PC-9 (cell line): Measurements from ENCODE around the gene SCO1. TPM values are rescaled to one million over a fixed set of nuclear protein-coding genes. Genes with fewer than 3 reads are reported as not detected.

Experiments
- BruUV-seq: library from RNA; stranded (reverse); fragments of 400-500 nt; replicated peaks from 2 replicates; lab custom pipeline; 2021; lab: Mats Ljungman, UMichigan
- CTCF ChIA-PET: fragments of 300-600 bp; sonication (Branson Sonifier 250); formaldehyde crosslinking; loops from one replicate; lab custom pipeline; 2022; ENCODE audit warnings: antibody characterized with exemption; lab: Charles Lee
- POLR2A ChIA-PET: fragments of 300-600 bp; sonication (Branson Sonifier 250); formaldehyde crosslinking; loops from one replicate; lab custom pipeline; 2022; ENCODE audit warnings: antibody characterized with exemption; ENCODE audit not compliant: unreplicated experiment; lab: Charles Lee
- DNase-seq, 2 experiments: peaks; one replicate each; pipeline versions ENCODE4 v3.0.0 to v3.0.0-alpha.2; 2015 to 2022; ENCODE audit warnings: mixed read lengths in 1 of 2
- H2AFZ ChIP-seq: fragments of 200-600 bp; sonication (generic); 2 replicates; pipeline ENCODE4 v1.8.1; 2017; ENCODE audit warnings: antibody characterized with exemption
- H3F3A ChIP-seq: fragments of 200-600 bp; sonication (generic); 2 replicates; pipeline ENCODE4 v1.8.1; 2017; ENCODE audit warnings: antibody characterized with exemption, mild to moderate bottlenecking, low read depth; ENCODE audit not compliant: insufficient read depth
- H3K27ac ChIP-seq: fragments of 200-600 bp; sonication (generic); 2 replicates; pipeline ENCODE4 v1.6.1; 2016; ENCODE audit warnings: mixed run types
- H3K27me3 ChIP-seq: fragments of 200-600 bp; sonication (generic); 2 replicates; pipeline ENCODE4 v1.6.1; 2016; ENCODE audit warnings: low read depth, mixed run types; ENCODE audit not compliant: insufficient read depth
- H3K36me3 ChIP-seq: fragments of 200-600 bp; sonication (generic); 2 replicates; pipeline ENCODE4 v1.6.1; 2016; ENCODE audit warnings: low read depth, mixed run types
- H3K4me1 ChIP-seq: fragments of 200-600 bp; sonication (generic); replicated peaks from 2 replicates; pipeline ENCODE4 v1.6.1; 2016; ENCODE audit warnings: mixed run types; ENCODE audit not compliant: insufficient read depth
- H3K4me2 ChIP-seq: fragments of 200-600 bp; sonication (generic); 2 replicates; pipeline ENCODE4 v1.6.1; 2017; ENCODE audit warnings: mixed run types
- H3K4me3 ChIP-seq: fragments of 200-600 bp; sonication (generic); 2 replicates; pipeline ENCODE4 v1.6.1; 2016; ENCODE audit warnings: mixed run types
- H3K79me2 ChIP-seq: fragments of 200-600 bp; sonication (generic); 2 replicates; pipeline ENCODE4 v1.6.1; 2017; ENCODE audit warnings: low read depth, mixed run types
- H3K9me2 ChIP-seq: fragments of 200-600 bp; sonication (generic); 2 replicates; pipeline ENCODE4 v1.8.1; 2017; ENCODE audit warnings: mild to moderate bottlenecking; ENCODE audit not compliant: insufficient read depth
- H3K9me3 ChIP-seq: fragments of 200-600 bp; sonication (generic); 2 replicates; pipeline ENCODE4 v1.8.1; 2016; ENCODE audit warnings: low read depth; ENCODE audit not compliant: insufficient read depth
- H4K20me1 ChIP-seq: fragments of 200-600 bp; sonication (generic); 2 replicates; pipeline ENCODE4 v1.8.1; 2017; ENCODE audit not compliant: insufficient read depth
- EZH2 ChIP-seq: fragments of 200-600 bp; sonication (generic); IDR thresholded peaks from 2 replicates; pipeline ENCODE4 v1.8.0; 2017; ENCODE audit warnings: antibody characterized with exemption, low read depth
- intact Hi-C: fragments of 100-400 bp; cut with micrococcal nuclease; formaldehyde crosslinking; loops from one replicate; pipeline ENCODE4 v1.10.0; 2022; ENCODE audit not compliant: unreplicated experiment
- total RNA-seq: library from RNA; stranded (reverse); gene quantifications from 2 replicates; pipeline ENCODE4 v1.2.3, GENCODE V29; 2021
- TF ChIP-seq, protein P1 (sequence below): fragments of 200-600 bp; sonication (generic); conservative IDR thresholded peaks from 2 replicates; pipeline ENCODE4 v1.6.1; 2017; ENCODE audit warnings: mixed run types, antibody characterized with exemption, mild to moderate bottlenecking, moderate library complexity

SCO1 gene
- total RNA-seq, 1 experiment from 2014 or later = 39.6 TPM

DNA sequence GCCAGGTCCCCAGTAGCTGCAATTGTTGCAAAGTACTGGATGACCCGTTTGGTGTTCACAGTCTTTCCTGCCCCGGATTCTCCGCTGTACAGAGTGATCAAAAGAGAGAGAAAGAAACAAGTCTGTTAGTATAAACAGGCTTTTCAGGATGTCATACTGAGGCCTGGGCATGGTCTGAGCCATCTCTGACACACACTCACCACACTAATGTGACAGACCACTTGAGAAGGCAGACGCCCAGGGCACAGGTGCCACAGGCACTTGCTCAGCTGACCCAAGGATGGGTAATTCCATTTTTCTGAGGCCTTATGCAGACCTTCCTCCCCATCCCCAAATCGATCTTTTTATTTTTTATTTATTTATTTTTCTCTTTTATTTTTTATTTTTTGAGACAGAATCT lies 47.7 kb downstream of the SCO1 start:
- Histone ChIP-seq H3K36me3 (no peaks in the 10 kb centered on the region), H3K4me1 (no peaks in the 10 kb centered on the region), H3K9me3 (no peaks in the 10 kb centered on the region), H3K4me3 (no peak overlapping the region), H3K27ac (no peak overlapping the region), H4K20me1 (no peaks in the 10 kb centered on the region), H3K4me2 (no peak overlapping the region), H3F3A (no peaks in the 10 kb centered on the region), H3K79me2 (no peaks in the 10 kb centered on the region), H2AFZ (no peak overlapping the region), H3K27me3 (peaks cover 61% of the 10 kb centered on the region), H3K9me2 (no peaks in the 10 kb centered on the region)
- no peak for DNase-seq
- no peak for TF ChIP-seq EZH2
- TF ChIP-seq, protein P1, sequence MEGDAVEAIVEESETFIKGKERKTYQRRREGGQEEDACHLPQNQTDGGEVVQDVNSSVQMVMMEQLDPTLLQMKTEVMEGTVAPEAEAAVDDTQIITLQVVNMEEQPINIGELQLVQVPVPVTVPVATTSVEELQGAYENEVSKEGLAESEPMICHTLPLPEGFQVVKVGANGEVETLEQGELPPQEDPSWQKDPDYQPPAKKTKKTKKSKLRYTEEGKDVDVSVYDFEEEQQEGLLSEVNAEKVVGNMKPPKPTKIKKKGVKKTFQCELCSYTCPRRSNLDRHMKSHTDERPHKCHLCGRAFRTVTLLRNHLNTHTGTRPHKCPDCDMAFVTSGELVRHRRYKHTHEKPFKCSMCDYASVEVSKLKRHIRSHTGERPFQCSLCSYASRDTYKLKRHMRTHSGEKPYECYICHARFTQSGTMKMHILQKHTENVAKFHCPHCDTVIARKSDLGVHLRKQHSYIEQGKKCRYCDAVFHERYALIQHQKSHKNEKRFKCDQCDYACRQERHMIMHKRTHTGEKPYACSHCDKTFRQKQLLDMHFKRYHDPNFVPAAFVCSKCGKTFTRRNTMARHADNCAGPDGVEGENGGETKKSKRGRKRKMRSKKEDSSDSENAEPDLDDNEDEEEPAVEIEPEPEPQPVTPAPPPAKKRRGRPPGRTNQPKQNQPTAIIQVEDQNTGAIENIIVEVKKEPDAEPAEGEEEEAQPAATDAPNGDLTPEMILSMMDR = no peak
- BruUV-seq = no TSS peak
- intact Hi-C loops = no loop called here
- CTCF ChIA-PET = no interaction called here
- POLR2A ChIA-PET = no interaction called here

- no peaks in the 10 kb centered on the region for H3K36me3 ChIP-seq
- H3K27me3 ChIP-seq = peaks cover 57% of the 10 kb centered on the region
- no peak for DNase-seq
- POLR2A ChIA-PET = no interaction called here
- TF ChIP-seq, protein P1 = no peak
- TF ChIP-seq EZH2 = no peak
- no peak overlapping the region for H3K4me3 ChIP-seq
- no TSS peak for BruUV-seq
- intact Hi-C loops = no loop called here
- H4K20me1 ChIP-seq = no peaks in the 10 kb centered on the region
- H3F3A ChIP-seq = no peaks in the 10 kb centered on the region
- no peak overlapping the region for H3K27ac ChIP-seq
- H3K9me3 ChIP-seq = no peaks in the 10 kb centered on the region
- CTCF ChIA-PET = no interaction called here
- H3K79me2 ChIP-seq = no peaks in the 10 kb centered on the region
- H3K4me2 ChIP-seq = no peak overlapping the region
- H3K4me1 ChIP-seq = no peaks in the 10 kb centered on the region
- no peak overlapping the region for H2AFZ ChIP-seq
- H3K9me2 ChIP-seq = no peaks in the 10 kb centered on the region
These were observed 48.4 kb downstream of the SCO1 start for GRCh38 chr17:10648956-10649355.

GRCh38 chr17:10648381-10648780 lies 49.0 kb downstream of the SCO1 start:
- Histone ChIP-seq H4K20me1 (no peaks in the 10 kb centered on the region), H3K36me3 (no peaks in the 10 kb centered on the region), H3K27ac (no peak overlapping the region), H3K4me1 (no peaks in the 10 kb centered on the region), H3K27me3 (peaks cover 52% of the 10 kb centered on the region), H3F3A (no peaks in the 10 kb centered on the region), H3K4me2 (no peak overlapping the region), H3K9me3 (no peaks in the 10 kb centered on the region), H3K4me3 (no peak overlapping the region), H2AFZ (no peak overlapping the region), H3K79me2 (no peaks in the 10 kb centered on the region), H3K9me2 (no peaks in the 10 kb centered on the region)
- CTCF ChIA-PET = interaction anchor here (0.6 kb wide), 1 partner anchor 1287 kb away, joined by 3 read pairs; no protein-coding TSS in a partner anchor
- DNase-seq = no peak
- intact Hi-C loops = no loop called here
- BruUV-seq = no TSS peak
- TF ChIP-seq EZH2 = no peak
- TF ChIP-seq, protein P1 = no peak
- POLR2A ChIA-PET = no interaction called here
